GM21717 (cell line): ENCODE measurements around the gene OSBPL2.

Experiments used
- ATAC-seq: cut with Tn5 transposase; IDR thresholded peaks from one replicate; pipeline ENCODE4 v1.9.1; 2021; ENCODE audit warnings: mild to moderate bottlenecking, moderate library complexity; ENCODE audit not compliant: unreplicated experiment

OSBPL2 gene

DNA sequence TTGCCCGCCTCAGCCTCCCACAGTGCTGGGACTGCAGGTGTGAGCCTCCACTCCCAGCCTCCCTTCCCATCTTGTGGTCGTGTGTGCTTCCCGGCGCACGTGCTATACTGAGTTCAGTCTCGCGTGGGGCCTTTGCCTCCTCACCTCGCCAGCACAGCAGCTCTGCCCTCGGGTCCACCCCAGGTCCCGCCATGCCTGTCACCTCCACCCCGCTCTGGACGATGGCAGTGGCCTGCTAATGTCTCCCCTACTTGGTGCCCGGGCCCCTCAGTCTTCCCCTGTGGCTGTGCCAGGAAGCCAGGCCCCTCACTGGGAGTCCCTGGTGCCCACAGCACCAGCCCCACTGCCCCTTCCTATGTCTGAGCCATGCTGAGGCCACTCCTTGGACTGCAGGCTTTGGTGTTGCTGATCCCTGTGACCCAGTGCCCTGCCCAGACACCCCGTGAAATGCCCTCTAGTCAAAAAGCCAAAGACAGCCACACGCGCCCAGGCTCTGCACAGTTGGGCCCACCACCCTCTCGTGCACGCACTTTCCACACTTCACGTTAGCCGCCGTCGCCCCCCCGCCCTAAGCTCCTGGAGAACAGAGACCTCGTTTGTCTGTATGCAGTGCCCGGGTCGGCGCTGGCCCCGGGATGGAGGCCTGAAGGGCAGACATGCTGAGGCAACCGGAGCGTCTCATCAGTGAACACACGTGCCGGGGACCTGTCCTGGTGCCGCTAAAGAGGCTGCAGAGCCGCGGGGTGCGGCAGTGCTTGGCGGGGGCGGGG lies 32.5 kb upstream of the OSBPL2 start:
- ATAC-seq: no peak

GRCh38 chr20:62206388-62206775 lies 31.9 kb upstream of the OSBPL2 start:
- no peak for ATAC-seq

DNA sequence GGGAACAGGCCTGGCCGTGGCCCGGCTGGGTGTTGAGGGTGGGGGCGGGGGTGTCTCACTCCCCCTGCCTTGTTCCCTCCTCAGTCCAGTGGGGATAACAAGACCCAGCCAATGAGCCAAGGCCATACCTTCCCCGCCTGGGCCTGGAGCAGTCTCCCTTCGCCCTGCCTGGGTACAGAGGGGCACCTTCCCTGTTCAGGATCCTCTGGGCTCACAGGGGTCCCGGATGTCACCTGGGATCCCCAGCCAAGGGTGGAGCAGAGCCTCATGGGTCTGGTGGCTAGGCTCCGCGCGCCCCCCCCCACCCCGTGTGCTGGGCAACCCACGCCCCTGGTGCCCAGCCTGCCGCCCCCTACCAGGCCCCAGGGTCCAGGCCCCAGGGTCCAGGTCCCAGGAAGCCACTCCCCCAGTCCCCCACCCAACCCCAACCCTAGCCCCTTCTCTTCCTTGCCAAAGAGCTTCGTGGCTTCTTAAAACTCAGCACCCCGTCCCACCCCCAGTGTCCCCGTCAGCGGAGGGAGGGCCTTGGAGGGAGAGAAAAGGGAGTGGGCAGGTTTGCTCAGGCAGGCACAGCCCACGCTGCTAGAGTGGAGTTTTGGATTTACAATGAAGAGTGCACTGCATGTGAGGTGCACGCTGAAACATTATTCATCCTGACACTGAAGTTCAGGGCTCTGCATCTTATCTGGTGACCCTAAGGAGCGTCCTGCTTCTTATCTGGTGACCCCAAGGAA lies 30.1 kb upstream of the OSBPL2 start:
- no peak for ATAC-seq

DNA sequence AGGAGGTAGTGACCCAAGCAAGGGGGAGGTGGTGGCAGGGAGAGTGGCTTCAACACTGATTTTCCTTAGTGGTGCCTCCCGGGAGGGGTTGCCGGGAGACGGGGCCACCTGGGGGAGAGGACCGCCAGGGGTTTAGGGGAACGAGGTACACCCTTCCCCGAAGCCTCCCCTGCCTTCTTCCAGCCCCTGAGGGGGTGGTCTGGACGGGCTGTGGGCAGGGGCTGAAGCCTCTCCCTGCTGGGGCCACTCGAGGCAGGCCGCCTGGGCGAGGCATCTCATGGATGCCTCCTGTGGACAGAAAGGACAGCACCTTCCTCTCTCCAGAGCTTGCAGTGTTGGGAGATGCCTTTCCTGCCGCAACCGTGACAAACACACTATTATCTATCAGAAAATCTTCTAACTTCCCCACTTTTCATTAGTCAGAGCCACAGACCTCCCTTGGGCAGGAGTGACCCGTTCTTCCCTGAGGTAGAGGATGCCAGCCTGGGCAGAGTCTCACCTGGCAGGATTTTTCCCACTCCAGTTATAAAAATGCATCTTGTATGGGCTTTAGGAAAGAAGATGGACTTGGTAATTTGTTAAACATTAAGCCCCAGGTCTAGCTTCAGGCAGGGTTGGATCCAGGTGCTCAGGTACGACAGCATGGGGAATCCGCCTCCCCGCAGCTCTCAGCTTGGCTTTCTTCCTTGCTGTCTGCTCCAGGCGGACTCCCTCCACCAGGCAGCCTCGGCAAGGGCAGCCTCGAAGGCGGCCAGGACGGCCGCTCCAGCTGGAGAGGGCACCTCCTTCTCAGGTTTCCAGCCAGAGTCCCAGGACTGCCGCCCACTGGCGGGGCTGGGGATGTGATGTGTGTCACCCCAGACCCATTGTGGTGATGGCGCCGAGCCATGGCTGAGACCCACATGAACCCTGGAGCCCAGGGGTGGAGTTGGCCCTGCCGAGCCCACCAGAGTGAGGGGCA lies 29.2 kb upstream of the OSBPL2 start:
- no peak for ATAC-seq

GRCh38 chr20:62209850-62210495 lies 28.3 kb upstream of the OSBPL2 start:
- ATAC-seq: no peak

- no peak for ATAC-seq
Measured at GRCh38 chr20:62210496-62210855, 27.8 kb upstream of the OSBPL2 start.

GRCh38 chr20:62211216-62211615 lies 27.1 kb upstream of the OSBPL2 start:
- ATAC-seq: no peak

GRCh38 chr20:62211769-62212288 lies 26.5 kb upstream of the OSBPL2 start:
- no peak for ATAC-seq

DNA sequence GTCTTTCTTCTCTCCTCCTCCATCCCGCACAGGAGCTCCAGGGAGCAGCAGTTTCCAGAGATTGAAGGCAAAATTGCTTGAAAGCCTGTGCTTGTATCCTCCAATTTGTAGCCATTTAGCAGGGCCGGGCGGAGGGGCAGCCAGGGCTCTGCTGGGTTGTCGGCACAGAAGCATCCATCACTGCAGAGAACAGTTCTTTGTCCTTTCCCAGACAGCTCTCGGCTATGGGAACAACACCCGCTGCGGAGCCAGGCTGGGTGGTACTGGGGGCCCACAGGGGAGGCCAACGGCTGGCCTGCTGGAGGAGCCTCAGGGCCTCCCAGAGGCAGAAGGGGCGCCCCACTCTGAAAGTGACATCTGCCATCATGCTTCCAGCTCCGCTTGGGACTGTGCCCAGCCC lies 26.0 kb upstream of the OSBPL2 start:
- no peak for ATAC-seq

DNA sequence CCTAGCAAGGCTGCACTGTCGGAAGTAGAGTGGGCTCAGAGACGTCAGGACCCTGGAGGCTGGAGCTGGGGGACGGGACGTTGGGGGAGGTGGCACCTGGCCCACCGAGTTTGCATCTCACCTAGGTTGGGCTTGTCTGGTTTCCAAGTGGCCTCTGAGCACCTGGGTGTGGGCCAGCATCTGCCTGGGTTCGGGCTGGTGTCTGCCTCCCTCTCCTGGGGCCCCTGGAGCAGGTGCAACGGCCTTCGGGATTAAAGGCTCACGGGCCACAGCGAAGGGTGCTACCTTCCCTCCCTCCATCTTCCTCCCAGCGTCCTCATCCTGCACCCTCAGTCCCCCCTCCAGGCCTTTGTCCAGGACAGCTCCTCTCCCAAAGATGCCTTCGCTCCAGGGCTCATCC lies 24.3 kb upstream of the OSBPL2 start:
- no peak for ATAC-seq

DNA sequence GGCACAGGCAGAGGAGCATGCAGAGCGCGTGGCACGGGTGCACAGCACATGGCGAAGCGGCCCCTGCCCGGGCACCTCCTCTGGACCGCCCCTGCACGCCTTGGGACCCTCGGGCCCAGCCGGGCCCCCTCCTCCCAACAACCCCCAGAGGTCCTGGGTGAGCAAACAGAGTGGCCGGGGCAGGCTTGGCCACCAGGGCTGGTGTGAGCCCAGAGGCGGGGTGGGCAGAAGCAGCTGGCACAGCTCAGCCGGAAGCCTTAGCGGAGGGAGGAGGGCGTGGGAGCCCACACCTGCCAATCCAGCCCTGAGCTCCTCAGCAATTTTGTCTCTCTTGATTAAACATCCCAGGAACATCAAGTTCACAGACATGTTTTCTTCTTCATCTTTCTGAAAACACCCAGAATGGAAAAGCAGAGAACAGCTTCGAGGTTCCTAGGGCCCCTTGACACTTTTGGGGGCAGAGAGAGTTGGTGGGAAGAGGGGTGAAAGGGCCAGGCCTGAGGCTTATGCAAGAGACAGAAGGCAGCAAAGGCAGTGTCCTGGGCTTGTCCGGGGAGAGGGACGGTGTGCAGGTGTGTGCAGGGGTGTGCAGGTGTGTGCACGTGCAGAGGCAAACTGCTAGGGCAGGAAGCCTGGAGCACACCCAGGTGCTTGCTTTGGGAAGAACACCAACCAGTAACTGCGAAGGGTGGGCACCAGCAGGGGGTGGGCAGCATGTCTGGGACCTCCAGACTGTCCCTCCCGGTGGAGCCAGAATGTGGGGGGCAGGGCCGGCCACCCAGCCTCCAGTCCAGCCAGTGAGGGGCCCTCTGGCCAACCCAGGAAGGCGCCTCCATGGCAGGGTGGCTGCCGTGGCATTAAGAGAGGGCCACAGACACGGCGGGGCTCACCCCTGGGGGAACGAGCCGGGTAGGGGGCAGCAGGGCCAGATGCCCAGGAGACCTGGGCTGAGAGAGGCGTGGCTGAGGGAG lies 23.0 kb upstream of the OSBPL2 start:
- no peak for ATAC-seq

- ATAC-seq: no peak
Measured at GRCh38 chr20:62215991-62216635, 22.2 kb upstream of the OSBPL2 start.

DNA sequence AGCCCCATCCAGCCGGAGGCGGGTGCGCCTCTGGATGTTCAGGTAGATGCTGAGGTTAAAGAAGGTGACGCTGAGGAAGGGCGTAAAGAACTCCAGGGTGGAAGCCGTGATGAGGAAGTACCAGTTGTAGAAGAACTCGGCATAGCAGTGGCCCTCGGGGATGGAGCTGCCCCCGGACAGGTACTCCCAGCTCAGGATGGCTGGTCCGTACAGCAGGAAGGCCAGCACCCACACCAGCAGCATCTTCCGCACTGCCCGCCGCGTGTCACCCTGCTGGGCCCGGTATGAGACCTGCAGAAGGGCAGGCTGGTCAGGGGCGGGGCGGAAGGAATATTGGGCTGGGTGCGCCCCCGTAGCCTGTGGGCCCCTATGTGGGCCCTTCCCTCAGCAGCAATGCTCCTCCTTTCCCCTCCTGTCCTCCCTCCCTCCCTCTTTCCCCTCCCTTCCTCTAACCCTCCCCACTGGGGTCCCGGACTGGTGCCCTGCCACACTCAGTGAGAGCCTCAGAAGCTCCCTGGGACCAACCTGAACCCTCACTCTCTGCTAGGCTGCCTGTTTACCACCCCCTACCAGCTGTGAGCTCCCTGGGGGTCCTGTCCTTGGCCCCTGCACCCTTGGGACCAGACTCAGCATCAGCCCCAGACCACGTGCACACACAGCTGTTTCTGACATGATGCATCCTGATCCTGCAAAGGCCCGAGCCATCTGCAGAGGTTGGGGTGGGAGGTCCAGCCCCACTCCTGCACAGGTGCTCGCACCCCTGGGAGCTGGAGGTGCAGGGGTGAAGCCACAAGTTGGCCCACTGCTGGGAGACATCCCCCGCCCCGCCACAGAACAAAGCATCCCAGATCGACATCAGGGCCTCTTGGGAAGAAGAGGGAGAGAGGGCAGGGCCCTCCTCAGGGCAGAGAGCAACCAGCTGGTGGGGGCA lies 21.4 kb upstream of the OSBPL2 start:
- ATAC-seq: no peak

DNA sequence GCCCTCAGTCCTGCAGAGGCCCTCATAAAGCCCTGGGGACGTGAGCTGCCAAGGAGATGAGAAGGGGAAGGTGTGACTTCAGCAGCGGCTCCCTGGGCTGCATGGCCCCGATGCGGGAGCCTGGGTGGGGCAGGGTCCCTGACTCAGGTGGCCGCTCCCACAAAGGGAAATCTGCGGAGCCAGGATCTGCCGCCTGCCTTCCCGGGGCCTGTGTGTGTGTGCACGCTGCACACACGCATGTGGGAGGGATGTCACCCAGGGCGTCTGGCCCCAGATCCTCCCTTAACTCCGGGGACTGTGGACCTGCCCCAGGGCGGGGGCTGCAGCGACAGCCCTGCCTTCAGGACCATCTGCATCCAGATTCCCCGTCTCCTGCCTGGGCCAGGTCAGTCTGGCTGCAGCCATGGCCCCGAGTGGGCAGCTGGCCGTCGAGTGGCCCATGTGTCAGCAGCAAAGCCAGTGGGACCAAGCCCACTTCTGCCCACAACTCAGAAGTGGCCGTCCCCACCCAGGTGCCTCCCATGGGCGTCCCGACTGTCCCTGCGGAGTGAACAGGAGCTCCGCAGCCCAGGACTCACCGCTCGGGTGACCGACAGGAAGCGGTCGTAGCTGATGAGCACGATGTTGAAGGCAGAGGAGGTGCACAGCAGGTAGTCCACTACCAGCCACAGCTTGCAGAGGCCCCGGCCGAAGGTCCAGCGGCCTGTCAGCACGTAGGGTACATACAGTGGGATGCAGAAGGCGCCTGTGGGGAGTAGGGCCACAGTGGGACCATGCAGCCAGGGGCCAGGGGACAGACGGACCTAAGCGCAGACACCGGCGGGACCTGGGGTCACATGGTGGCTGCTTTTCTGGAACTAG lies 20.2 kb upstream of the OSBPL2 start:
- no peak for ATAC-seq

GRCh38 chr20:62219101-62219991 lies 19.0 kb upstream of the OSBPL2 start:
- no peak for ATAC-seq
